ENCODE measurements around the gene KRTAP5-6. TPM values are rescaled to one million over a fixed set of nuclear protein-coding genes. Genes with fewer than 3 reads are reported as not detected.

The KRTAP5-6 gene
- total RNA-seq, 1 donor from 2014 or later = not detected

DNA sequence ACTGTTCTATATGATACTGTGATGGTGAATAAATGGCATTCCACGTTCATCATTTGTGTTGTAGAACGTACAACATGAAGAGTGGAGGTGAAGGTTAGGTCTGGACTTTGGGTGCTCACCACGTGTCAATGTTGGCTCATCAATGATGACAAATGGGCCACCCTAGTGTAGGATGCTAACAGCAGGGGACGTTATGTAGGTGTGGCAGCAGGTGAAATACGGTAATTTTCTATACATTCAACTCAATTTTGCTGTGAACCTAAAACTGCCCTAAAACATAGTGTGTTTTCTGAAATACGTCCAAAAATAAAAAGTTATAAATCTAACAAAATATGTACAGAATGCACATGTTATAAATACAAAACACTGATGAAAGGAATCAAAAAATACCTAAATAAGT, 6.2 kb downstream of the KRTAP5-6 start:
- no peak overlapping the region for H3K4me3 Mint-ChIP-seq (ENCODE audit: unreplicated experiment)
- H3K27ac Mint-ChIP-seq (ENCODE audit: unreplicated experiment) = no peak overlapping the region
- no peak for DNase-seq (ENCODE audit: low spot score)
- TF ChIP-seq, protein P1, sequence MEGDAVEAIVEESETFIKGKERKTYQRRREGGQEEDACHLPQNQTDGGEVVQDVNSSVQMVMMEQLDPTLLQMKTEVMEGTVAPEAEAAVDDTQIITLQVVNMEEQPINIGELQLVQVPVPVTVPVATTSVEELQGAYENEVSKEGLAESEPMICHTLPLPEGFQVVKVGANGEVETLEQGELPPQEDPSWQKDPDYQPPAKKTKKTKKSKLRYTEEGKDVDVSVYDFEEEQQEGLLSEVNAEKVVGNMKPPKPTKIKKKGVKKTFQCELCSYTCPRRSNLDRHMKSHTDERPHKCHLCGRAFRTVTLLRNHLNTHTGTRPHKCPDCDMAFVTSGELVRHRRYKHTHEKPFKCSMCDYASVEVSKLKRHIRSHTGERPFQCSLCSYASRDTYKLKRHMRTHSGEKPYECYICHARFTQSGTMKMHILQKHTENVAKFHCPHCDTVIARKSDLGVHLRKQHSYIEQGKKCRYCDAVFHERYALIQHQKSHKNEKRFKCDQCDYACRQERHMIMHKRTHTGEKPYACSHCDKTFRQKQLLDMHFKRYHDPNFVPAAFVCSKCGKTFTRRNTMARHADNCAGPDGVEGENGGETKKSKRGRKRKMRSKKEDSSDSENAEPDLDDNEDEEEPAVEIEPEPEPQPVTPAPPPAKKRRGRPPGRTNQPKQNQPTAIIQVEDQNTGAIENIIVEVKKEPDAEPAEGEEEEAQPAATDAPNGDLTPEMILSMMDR (IDR thresholded peaks at IDR 0.05) = no peak
- H3K4me1 Mint-ChIP-seq (ENCODE audit: low read depth) = peaks cover 5% of the 10 kb centered on the region
- peaks cover 2% of the 10 kb centered on the region for H3K9me3 Mint-ChIP-seq (ENCODE audit: low read depth)
- peaks cover 12% of the 10 kb centered on the region for H3K27me3 Mint-ChIP-seq (ENCODE audit: low read depth)
- H3K36me3 Mint-ChIP-seq (ENCODE audit: low read depth) = no peaks in the 10 kb centered on the region

DNA sequence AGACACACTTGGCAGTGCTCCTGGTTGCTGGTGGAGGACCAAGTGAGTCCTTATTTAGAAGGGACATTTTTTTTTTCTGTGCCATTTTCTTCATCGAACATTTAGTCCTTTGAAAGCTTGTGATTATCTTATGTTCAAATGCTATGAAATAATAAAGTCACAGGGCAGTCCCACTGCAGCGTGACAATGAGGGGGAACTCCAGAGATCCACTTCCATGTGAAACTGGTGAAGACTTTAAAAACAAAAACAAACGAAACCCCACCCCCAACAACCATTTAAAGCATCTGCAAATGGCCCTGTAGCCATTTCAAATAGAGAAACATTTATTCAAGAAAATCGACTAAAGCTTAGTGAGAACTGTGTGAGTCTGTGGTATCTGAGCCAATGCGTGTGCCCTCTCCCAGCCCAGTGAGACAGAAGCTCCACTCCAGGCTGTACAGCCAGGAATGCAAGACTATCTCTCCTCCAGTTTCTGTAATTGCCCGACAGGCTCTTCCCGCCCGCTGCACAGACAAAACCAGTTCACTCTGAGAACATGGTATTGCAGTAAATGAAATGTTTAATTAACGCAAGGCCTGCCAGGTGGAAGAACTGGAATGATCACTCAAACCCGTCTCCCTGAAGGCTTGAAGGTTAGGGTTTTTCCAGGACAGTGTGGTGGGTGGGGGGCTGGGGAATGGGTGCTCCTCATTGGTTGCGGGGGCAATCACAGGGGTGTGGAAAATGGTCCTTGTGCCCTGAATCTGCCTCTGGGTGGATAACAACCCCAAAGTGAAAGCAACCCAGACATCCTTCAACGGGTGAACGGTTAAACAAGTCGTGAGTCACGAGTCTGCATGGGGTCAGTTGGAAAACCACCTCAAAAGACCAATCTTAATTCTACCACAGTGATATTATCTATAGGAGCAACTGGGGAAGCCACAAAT, 8.4 kb downstream of the KRTAP5-6 start:
- peaks cover 5% of the 10 kb centered on the region for H3K4me1 Mint-ChIP-seq (ENCODE audit: low read depth)
- H3K27ac Mint-ChIP-seq (ENCODE audit: unreplicated experiment) = no peak overlapping the region
- H3K27me3 Mint-ChIP-seq (ENCODE audit: low read depth) = peaks cover 23% of the 10 kb centered on the region
- DNase-seq (ENCODE audit: low spot score) = no peak
- H3K4me3 Mint-ChIP-seq (ENCODE audit: unreplicated experiment) = no peak overlapping the region
- H3K36me3 Mint-ChIP-seq (ENCODE audit: low read depth) = peaks cover 2% of the 10 kb centered on the region
- TF ChIP-seq, protein P1 (IDR thresholded peaks at IDR 0.05) = no peak
- no peaks in the 10 kb centered on the region for H3K9me3 Mint-ChIP-seq (ENCODE audit: low read depth)

DNA sequence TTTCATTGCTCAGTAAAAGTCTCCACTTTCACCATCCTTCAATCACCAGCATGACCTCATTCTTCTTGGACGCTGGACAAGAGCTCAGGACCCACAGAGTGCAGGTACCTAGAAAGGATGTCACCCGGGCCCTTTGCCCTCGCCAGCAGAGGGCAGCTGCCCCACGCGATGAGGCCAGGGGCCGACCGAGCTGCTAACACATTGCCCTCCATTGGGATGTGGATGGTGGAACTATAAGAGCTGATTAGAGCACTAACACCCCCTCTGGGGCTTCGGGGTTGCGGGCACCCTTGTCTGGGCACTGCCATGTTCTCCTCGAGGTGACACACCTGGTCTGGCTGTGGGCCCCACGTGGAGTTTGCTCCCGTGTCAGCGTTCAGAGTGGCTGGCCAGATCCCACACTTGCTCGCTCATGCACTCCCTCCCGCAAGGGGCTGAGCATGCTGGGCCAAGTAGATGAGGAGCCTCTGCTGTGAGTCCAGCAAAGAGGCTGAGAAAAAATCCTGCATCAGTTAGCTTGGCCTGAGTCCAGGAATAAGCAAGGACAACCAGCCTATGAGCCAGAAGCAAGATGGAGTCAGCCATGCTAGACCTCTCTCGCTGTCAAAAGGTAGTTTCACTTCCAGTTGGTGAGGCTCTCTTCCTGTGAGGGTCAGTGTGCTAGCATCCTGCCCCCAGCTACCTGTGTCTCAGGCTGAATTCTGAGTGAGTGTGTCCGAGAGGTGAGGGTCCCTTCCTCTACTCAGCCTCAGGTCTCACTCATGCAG, 9.8 kb downstream of the KRTAP5-6 start:
- Mint-ChIP-seq H3K9me3 (ENCODE audit: low read depth) (no peaks in the 10 kb centered on the region), H3K27ac (ENCODE audit: unreplicated experiment) (no peak overlapping the region), H3K36me3 (ENCODE audit: low read depth) (peaks cover 2% of the 10 kb centered on the region), H3K4me3 (ENCODE audit: unreplicated experiment) (no peak overlapping the region), H3K27me3 (ENCODE audit: low read depth) (peaks cover 26% of the 10 kb centered on the region), H3K4me1 (ENCODE audit: low read depth) (peaks cover 5% of the 10 kb centered on the region)
- TF ChIP-seq, protein P1 (IDR thresholded peaks at IDR 0.05) = peak; percentile 42
- DNase-seq (ENCODE audit: low spot score) = no peak

DNA sequence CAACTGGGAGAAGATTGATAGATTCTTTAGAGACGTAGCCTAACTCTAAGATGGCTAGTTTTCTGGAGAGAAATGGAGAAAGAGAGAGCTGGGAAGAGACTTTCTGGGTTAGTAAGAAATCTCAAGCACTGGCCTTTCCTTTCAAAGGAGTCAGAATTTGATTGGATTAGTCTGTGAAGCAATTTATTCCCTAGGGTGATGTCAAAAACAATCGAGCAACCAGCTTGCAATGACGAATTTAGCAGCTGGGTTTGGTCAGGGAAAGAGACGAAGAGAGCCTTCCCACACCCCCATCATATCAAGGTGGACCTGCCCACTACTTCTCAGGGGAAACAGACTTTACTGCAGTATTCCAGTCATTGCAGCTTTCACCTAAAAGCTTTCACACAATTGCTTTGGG, 10.8 kb downstream of the KRTAP5-6 start:
- TF ChIP-seq, protein P1 (IDR thresholded peaks at IDR 0.05) = no peak
- Mint-ChIP-seq H3K27ac (ENCODE audit: unreplicated experiment) (no peak overlapping the region), H3K4me1 (ENCODE audit: low read depth) (peaks cover 5% of the 10 kb centered on the region), H3K9me3 (ENCODE audit: low read depth) (no peaks in the 10 kb centered on the region), H3K4me3 (ENCODE audit: unreplicated experiment) (no peak overlapping the region), H3K36me3 (ENCODE audit: low read depth) (peaks cover 2% of the 10 kb centered on the region), H3K27me3 (ENCODE audit: low read depth) (peaks cover 29% of the 10 kb centered on the region)
- no peak for DNase-seq (ENCODE audit: low spot score)

DNA sequence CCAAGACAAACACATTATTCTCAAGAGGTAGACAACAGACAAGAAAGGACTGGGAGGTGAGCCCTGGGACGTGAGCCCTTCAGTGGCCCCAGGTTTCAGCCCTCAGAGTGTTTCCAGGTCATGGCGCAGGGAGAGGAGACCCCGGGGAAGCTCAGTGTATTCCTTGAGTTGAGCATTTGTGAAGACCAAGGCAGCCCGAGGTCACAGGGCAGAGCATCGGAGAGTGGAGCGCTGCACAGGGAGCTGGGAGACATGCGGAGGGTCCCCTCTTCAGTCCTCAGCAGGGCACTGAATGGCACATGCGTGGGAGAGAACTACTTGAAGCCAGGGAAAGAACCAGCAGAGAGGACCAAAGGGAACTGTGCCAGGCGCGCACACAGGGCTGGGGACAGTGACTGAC, 11.7 kb downstream of the KRTAP5-6 start:
- Mint-ChIP-seq H3K4me1 (ENCODE audit: low read depth) (peaks cover 5% of the 10 kb centered on the region), H3K4me3 (ENCODE audit: unreplicated experiment) (no peak overlapping the region), H3K27me3 (ENCODE audit: low read depth) (peaks cover 35% of the 10 kb centered on the region), H3K36me3 (ENCODE audit: low read depth) (peaks cover 2% of the 10 kb centered on the region), H3K9me3 (ENCODE audit: low read depth) (no peaks in the 10 kb centered on the region), H3K27ac (ENCODE audit: unreplicated experiment) (no peak overlapping the region)
- DNase-seq (ENCODE audit: low spot score) = no peak
- TF ChIP-seq, protein P1 (IDR thresholded peaks at IDR 0.05) = no peak

Data from chondrocyte (in vitro differentiated cells).